Motor neuron (in vitro differentiated cells): Measurements from ENCODE around the gene ARMS2. TPM values are rescaled to one million over a fixed set of nuclear protein-coding genes. Genes with fewer than 3 reads are reported as not detected.

Experiments
- ATAC-seq, 8 experiments: fragments of 200-7000 bp; cut with Tn5 transposase; replicated peaks in 6 of 8; 2 replicates each; pipeline ENCODE4 v1.8.0; 2021; ENCODE audit warnings: mild to moderate bottlenecking in 8 of 8, moderate library complexity in 8 of 8
- H3K27ac ChIP-seq, 2 donors: fragments of 250-450 bp; sonication (Bioruptor Pico); 2 replicates each; pipeline ENCODE4 v1.9.0; 2021; ENCODE audit warnings: antibody characterized with exemption in 2 of 2, mild to moderate bottlenecking in 2 of 2, moderate library complexity in 1 of 2
- H3K4me1 ChIP-seq, 2 donors: fragments of 250-450 bp; sonication (Bioruptor Pico); replicated peaks in 1 of 2; 2 replicates each; pipeline ENCODE4 v1.6.1; 2021; ENCODE audit warnings: antibody characterized with exemption in 2 of 2, mild to moderate bottlenecking in 2 of 2, moderate library complexity in 1 of 2
- H3K4me3 ChIP-seq, 5 donors: fragments of 250-450 bp; sonication (Bioruptor Pico); 2 replicates each; pipeline ENCODE4 v1.9.0; 2021; ENCODE audit warnings: antibody characterized with exemption in 5 of 5, mild to moderate bottlenecking in 5 of 5, moderate library complexity in 4 of 5
- WGBS, 10 experiments: fragments of 450-650 bp; shearing (Covaris generic); methylation state at CpG; one replicate each; pipeline ENCODE4 v1.0.0; 2022; 5-methylcytosine and 5-hydroxymethylcytosine counted together
- in situ Hi-C, 9 experiments: fragments of 400-800 bp; cut with MboI; loops; one replicate each; pipeline ENCODE4 v1.15.0; 2021; ENCODE audit warnings: low sequenced_read_pairs in 9 of 9, low pct_unique_long_range_greater_than_20kb in 2 of 9; ENCODE audit not compliant: unreplicated experiment in 9 of 9
- total RNA-seq, 8 experiments: library from RNA; unstranded; fragments of 300-600 nt; gene quantifications; 2 replicates each; pipeline versions ENCODE4 v1.2.3 to v1.2.4, GENCODE V29; 2022

ARMS2 gene
- 1 to 10 TPM in 1 of 8 experiments, under 1 TPM in 1, not detected in 6; 0.66 to 1.0 TPM for total RNA-seq

DNA sequence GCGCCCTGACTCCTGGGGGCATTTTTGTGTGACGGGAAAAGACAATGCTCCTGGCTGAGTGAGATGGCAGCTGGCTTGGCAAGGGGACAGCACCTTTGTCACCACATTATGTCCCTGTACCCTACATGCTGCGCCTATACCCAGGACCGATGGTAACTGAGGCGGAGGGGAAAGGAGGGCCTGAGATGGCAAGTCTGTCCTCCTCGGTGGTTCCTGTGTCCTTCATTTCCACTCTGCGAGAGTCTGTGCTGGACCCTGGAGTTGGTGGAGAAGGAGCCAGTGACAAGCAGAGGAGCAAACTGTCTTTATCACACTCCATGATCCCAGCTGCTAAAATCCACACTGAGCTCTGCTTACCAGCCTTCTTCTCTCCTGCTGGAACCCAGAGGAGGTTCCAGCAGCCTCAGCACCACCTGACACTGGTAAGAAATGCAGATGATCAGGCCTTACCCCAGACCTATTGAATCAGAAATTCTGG is at the start of gene ARMS2:
TSS of gene ARMS2 (plus strand) at position 51 of the 478 bp plus-strand sequence. CDS start at position 126, 75 bp downstream.
- peaks cover 0 to 8% of the 10 kb centered on the region in 2 donors for H3K4me1 ChIP-seq
- WGBS, 10 experiments = 57 to 100% (median 83%) methylated on average over 1 to 6 of the region's 7 CpGs; no CpG with 5 or more reads in 3 of the 10 experiments
- no peak within 1 kb of the TSS for H3K4me3 ChIP-seq
- no peak within 1 kb of the TSS for H3K27ac ChIP-seq
- no peak for ATAC-seq
- in situ Hi-C loops = no loop called here

DNA sequence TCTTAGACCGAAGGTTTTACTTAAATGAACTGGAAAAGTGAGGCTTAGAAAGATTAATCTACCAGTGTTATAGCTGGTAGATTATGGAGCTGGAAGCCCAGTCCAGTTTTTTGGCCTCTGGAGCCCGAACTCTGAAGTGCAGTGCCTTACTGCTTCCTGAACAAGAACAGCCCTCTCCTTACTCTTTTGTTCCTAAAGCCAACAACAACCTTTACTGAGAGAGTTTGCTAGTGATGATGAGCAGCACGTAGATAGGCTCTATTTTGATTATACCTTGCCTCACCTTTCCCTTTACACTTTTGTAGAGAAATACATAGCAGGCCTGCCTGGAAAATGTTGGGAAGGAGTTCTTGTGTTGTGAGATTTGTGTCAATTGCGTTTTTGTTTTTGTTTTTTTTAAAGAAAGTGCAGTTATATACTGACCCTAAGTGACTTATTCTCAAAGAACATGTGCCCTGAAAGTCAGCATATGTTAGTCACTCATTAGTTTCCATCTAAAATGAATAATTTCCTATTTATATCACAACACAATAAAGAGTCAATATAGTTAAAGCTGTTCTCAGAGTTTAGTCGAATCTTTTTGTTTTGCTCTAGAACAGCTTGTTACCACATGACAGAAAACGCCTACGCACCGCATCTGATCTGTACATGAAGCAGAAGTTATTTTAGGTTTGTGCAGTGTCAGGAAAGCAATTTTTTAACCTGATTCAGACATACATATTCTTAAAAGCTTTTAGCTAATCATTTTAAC is 46.9 kb upstream of the ARMS2 start:
- WGBS, 10 experiments = 10 to 92% (median 74%) methylated on average over 2 to 8 of the region's 8 CpGs
- H3K27ac ChIP-seq = no peak overlapping the region

DNA sequence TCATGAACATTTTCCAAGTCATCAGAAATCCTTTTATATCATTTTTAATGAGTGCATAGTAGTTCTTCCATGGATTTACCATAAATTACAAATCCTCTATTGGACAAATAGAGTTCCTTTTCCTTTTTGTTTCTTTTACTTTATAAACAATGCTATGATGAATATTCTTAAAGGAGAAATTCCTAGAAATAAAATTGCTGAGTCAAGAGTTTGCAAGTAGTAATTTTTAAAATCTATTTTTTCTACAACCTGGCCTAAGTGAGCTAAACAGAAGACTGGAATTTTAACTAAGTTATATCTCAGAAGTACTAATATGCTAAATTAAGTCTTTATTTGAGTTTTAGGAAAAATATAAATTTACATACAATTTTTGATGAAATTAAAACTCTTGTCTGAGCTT is 41.1 kb upstream of the ARMS2 start:
- H3K4me1 ChIP-seq = no peaks in the 10 kb centered on the region
- H3K4me3 ChIP-seq = no peak overlapping the region
- no peak overlapping the region for H3K27ac ChIP-seq
- in situ Hi-C loops = no loop called here
- no peak for ATAC-seq

More for the DNA sequence above, 46.9 kb upstream of the ARMS2 start:
- Histone ChIP-seq H3K4me1 (no peaks in the 10 kb centered on the region), H3K4me3 (no peak overlapping the region)
- in situ Hi-C loops = no loop called here
- ATAC-seq = peak in 1 of 8 experiments; percentile 22

GRCh38 chr10:122417667-122418066 is 36.8 kb upstream of the ARMS2 start:
- Histone ChIP-seq H3K27ac (no peak overlapping the region), H3K4me1 (no peaks in the 10 kb centered on the region), H3K4me3 (no peak overlapping the region)
- peak in 1 of 8 experiments; percentile 65 for ATAC-seq
- WGBS, 10 experiments = 60 to 100% (median 100%) methylated on average over 1 to 2 of the region's 2 CpGs; no CpG with 5 or more reads in 1 of the 10 experiments
- in situ Hi-C loops = no loop called here

GRCh38 chr10:122419016-122419415 is 35.4 kb upstream of the ARMS2 start:
- in situ Hi-C loops = no loop called here
- Histone ChIP-seq H3K4me1 (no peaks in the 10 kb centered on the region), H3K27ac (no peak overlapping the region), H3K4me3 (no peak overlapping the region)
- 33 to 70% (median 60%) methylated on average over 1 of the region's 1 CpG; no CpG with 5 or more reads in 5 of the 10 experiments for WGBS, 10 experiments
- no peak for ATAC-seq

DNA sequence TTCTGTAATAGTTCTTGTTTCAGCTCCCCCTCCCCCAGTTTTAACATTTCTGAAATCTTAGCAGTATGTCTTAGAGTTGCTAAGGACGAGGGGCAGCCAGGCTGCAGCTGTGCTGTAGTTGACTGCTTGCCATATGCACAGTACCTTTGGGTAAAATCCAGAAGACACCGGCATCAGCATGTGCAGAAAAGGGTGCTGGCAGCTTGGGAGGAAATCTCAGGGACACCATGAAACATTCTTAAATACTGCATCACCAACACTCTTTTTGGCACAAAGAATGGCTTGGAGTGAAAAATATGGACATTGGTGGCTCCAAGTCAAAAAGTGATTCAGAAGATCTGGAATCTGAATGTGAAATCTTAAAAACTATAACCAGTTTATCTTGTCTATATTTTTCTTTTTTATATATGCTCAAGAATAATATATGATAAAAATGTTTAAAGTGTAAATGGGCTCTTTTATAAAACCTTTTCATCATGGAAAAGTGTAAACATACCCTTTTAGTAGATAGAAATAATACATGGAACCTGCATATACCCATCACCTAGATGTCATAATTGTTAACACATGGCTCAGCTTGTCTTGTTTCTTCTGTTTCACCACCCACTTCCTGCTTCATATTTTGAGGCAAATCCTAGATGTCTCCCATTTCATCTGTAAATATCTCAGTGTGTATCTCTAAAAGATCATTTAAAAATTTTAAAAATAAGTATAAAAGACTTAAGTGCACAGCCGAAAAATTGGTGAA is 34.4 kb upstream of the ARMS2 start:
- in situ Hi-C loops = no loop called here
- H3K4me3 ChIP-seq = no peak overlapping the region
- no peaks in the 10 kb centered on the region for H3K4me1 ChIP-seq
- peak in 3 of 8 experiments; percentile 36 to 83 (median 65) for ATAC-seq
- no peak overlapping the region for H3K27ac ChIP-seq
- 11 to 100% (median 67%) methylated on average over 1 to 3 of the region's 3 CpGs; no CpG with 5 or more reads in 1 of the 10 experiments for WGBS, 10 experiments

DNA sequence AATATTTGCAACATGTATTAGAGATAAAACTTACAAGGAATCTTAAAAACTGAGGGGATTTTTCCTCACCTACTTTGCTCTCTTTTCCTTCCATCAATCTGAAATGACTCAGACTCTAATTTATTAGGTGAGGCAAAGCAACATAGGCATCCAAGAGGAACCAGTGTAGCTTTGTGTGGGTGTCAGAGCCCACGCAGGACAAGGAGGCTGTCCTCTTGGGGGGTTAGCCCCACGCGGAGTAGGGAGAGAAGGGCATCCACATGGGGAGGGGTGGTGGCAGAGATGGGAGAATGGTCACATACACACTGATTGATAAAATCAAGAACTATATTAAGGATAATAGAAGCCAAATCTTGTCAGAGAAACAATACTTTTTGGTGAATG is 33.8 kb upstream of the ARMS2 start:
- no peak for ATAC-seq
- in situ Hi-C loops = no loop called here
- WGBS, 10 experiments = 60 to 90% (median 86%) methylated on average over 1 to 3 of the region's 3 CpGs; no CpG with 5 or more reads in 5 of the 10 experiments
- H3K4me1 ChIP-seq = no peaks in the 10 kb centered on the region
- H3K27ac ChIP-seq = no peak overlapping the region
- no peak overlapping the region for H3K4me3 ChIP-seq

GRCh38 chr10:122421054-122421625 is 33.3 kb upstream of the ARMS2 start:
- peak in 1 of 8 experiments; percentile 21 for ATAC-seq
- Histone ChIP-seq H3K27ac (no peak overlapping the region), H3K4me3 (no peak overlapping the region), H3K4me1 (no peaks in the 10 kb centered on the region)
- in situ Hi-C loops = no loop called here
- WGBS, 10 experiments = 0 to 95% (median 80%) methylated on average over 1 to 3 of the region's 3 CpGs

- Histone ChIP-seq H3K4me3 (no peak overlapping the region), H3K4me1 (no peaks in the 10 kb centered on the region), H3K27ac (no peak overlapping the region)
- no peak for ATAC-seq
- in situ Hi-C loops = no loop called here
Measured at GRCh38 chr10:122421742-122422141, 32.7 kb upstream of the ARMS2 start.

DNA sequence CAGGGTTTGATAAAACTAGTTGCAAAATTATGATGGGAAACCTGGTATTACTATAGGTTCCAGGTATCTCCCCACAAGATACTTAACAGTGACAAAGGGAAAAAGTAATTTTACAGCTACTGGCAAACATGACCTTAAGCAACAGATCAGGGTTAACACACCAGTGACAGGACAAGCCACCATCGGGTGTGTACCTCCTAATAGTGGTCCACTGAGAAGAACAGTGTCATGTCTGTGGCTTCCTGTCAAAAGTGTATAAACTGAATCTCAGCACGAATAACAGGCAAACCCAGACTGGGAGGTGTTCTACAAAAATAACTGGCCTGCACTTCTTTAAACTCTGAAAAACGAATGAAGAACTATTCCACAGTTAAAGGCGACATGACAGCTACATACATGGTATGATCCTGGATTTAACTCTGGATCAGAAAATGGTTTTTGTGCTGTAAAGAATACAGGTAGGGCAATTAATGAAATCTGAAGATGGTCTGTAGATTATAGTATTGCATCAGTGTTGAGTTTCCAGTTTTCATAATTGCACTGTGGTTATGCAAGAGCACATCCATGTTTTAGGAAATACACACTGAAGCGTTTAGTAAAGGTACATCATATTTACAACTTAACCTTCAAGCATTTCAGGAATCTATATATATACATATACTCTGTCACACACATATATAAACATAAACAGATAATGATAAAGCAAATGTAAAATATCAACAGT is 32.0 kb upstream of the ARMS2 start:
- in situ Hi-C loops = no loop called here
- WGBS, 10 experiments = 47 to 98% (median 82%) methylated on average over 1 to 5 of the region's 5 CpGs; no CpG with 5 or more reads in 2 of the 10 experiments
- H3K4me1 ChIP-seq = no peaks in the 10 kb centered on the region
- no peak overlapping the region for H3K4me3 ChIP-seq
- ATAC-seq = no peak
- H3K27ac ChIP-seq = no peak overlapping the region

DNA sequence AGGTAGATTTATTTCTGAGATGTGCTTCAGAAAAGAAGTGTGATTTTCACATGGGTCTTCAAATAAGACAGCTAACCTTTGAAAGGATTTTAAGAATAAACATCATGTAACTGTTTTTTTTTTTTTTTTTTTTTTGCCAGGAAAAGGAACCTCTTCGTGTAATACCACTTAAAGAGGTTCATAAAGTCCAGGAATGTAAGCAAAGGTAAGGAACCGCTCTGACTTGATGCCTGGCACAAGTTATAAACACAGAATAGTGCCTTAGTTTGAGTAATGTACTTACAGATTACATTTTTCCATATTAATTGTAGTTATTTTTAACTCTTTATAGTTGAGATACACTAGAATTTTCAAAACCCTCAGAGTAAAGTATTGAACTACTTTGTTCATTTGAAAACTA is 30.4 kb upstream of the ARMS2 start:
- WGBS, 10 experiments = 79 to 100% (median 100%) methylated on average over 1 to 2 of the region's 2 CpGs; no CpG with 5 or more reads in 1 of the 10 experiments
- in situ Hi-C loops = no loop called here
- H3K4me3 ChIP-seq = no peak overlapping the region
- ATAC-seq = no peak
- no peaks in the 10 kb centered on the region for H3K4me1 ChIP-seq
- no peak overlapping the region for H3K27ac ChIP-seq

DNA sequence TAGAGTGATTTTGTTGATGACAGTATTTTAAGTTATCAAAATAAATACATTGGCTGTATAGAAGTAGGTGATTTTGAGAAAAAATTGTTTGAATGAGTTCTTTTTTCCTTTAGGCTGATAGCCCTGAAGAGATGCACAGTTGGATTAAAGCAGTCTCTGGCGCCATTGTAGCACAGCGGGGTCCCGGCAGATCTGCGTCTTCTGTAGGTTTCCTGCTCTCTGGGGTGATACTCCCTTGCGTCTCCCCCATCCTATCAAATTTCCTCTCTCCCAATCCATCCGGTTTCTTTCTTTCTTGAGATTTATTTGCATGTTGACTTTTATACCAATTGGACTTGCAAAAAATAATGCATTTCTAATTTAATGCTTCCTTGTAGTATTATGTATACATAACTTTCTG is 27.6 kb upstream of the ARMS2 start:
- Histone ChIP-seq H3K4me3 (no peak overlapping the region), H3K27ac (no peak overlapping the region), H3K4me1 (no peaks in the 10 kb centered on the region)
- peak in 1 of 8 experiments; percentile 36 for ATAC-seq
- in situ Hi-C loops = loop anchor here in 5 of 9 experiments (25.0 kb wide), 3 partner anchors 90 to 140 kb away; no protein-coding TSS in a partner anchor
- WGBS, 10 experiments = 64 to 88% (median 83%) methylated on average over 1 to 6 of the region's 6 CpGs; no CpG with 5 or more reads in 2 of the 10 experiments
